B cell (primary cell): ENCODE measurements around the gene PDZRN3.

Experiments
- EZH2 ChIP-seq: IDR thresholded peaks from 2 replicates; pipeline ENCODE4 v1.6.1; 2012; ENCODE audit warnings: borderline replicate concordance, low read depth, mild to moderate bottlenecking, moderate library complexity, low read length; ENCODE audit not compliant: insufficient read depth, poor library complexity, severe bottlenecking
- TF ChIP-seq, protein P1 (sequence below): fragments of 200-600 bp; IDR thresholded peaks from one replicate; pipeline ENCODE4 v1.8.0; 2022; ENCODE audit warnings: antibody characterized with exemption, mild to moderate bottlenecking

DNA sequence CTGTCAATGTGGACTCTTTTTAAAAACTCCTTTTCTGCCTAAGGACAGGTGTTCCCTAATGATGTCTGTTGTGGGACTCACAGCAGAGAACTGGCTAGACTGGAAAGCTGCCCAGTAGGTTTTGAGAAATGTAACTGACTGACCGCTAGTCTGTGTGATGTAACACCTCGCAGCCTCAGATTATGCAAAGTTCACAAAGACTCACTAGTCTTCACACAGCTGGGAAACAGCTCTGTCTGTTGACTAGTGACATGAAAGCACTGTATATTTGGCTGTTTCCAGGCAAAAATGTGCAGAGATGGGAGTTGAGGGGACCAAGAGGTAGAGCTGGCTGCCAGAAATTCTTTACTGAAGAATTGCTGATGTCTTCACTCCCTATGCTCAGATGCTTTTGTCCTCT, 10.3 kb downstream of the PDZRN3 start:
- no peak for TF ChIP-seq EZH2
- TF ChIP-seq, protein P1, sequence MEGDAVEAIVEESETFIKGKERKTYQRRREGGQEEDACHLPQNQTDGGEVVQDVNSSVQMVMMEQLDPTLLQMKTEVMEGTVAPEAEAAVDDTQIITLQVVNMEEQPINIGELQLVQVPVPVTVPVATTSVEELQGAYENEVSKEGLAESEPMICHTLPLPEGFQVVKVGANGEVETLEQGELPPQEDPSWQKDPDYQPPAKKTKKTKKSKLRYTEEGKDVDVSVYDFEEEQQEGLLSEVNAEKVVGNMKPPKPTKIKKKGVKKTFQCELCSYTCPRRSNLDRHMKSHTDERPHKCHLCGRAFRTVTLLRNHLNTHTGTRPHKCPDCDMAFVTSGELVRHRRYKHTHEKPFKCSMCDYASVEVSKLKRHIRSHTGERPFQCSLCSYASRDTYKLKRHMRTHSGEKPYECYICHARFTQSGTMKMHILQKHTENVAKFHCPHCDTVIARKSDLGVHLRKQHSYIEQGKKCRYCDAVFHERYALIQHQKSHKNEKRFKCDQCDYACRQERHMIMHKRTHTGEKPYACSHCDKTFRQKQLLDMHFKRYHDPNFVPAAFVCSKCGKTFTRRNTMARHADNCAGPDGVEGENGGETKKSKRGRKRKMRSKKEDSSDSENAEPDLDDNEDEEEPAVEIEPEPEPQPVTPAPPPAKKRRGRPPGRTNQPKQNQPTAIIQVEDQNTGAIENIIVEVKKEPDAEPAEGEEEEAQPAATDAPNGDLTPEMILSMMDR, result no peak
